Smooth muscle cell (in vitro differentiated cells): ENCODE results near the gene CCDC154. TPM values are rescaled to one million over a fixed set of nuclear protein-coding genes. Genes with fewer than 3 reads are reported as not detected.

Experiments
- DNase-seq: peaks from one replicate; lab custom pipeline; 2025; ENCODE audit not compliant: unreplicated experiment; lab: John Stamatoyannopoulos, UW
- H2AFZ ChIP-seq: fragments of 200-600 bp; sonication (generic); 2 replicates; pipeline ENCODE4 v1.6.0; 2016; ENCODE audit warnings: antibody characterized with exemption, low read depth, mild to moderate bottlenecking
- H3F3A ChIP-seq: fragments of 200-600 bp; sonication (generic); 2 replicates; pipeline ENCODE4 v1.6.0; 2017; ENCODE audit warnings: antibody characterized with exemption, low read depth
- H3K27ac ChIP-seq: fragments of 200-600 bp; sonication (generic); 2 replicates; pipeline ENCODE4 v1.5.1; 2016; ENCODE audit warnings: low read depth, mild to moderate bottlenecking
- H3K27me3 ChIP-seq: fragments of 200-600 bp; sonication (generic); 2 replicates; pipeline ENCODE4 v1.6.1; 2016; ENCODE audit warnings: low read depth, mild to moderate bottlenecking
- H3K36me3 ChIP-seq: fragments of 200-600 bp; sonication (generic); 2 replicates; pipeline ENCODE4 v1.5.1; 2016; ENCODE audit warnings: low read depth
- H3K4me1 ChIP-seq: fragments of 200-600 bp; sonication (generic); 2 replicates; pipeline ENCODE4 v1.5.1; 2016; ENCODE audit warnings: low read depth
- H3K4me2 ChIP-seq: fragments of 200-600 bp; sonication (generic); 2 replicates; pipeline ENCODE4 v1.6.0; 2016; ENCODE audit warnings: mild to moderate bottlenecking
- H3K4me3 ChIP-seq: fragments of 200-600 bp; sonication (generic); 2 replicates; pipeline ENCODE4 v1.5.1; 2016; ENCODE audit warnings: mild to moderate bottlenecking
- H3K79me2 ChIP-seq: fragments of 200-600 bp; sonication (generic); 2 replicates; pipeline ENCODE4 v1.6.0; 2016; ENCODE audit warnings: low read depth, mild to moderate bottlenecking
- H3K9ac ChIP-seq: fragments of 200-600 bp; sonication (generic); 2 replicates; pipeline ENCODE4 v1.6.0; 2016; ENCODE audit warnings: low read depth
- H3K9me3 ChIP-seq: fragments of 200-600 bp; sonication (generic); replicated peaks from 2 replicates; pipeline ENCODE4 v1.5.1; 2016; ENCODE audit warnings: low read depth
- H4K20me1 ChIP-seq: fragments of 200-600 bp; sonication (generic); 2 replicates; pipeline ENCODE4 v1.6.0; 2016; ENCODE audit warnings: low read depth
- CTCF ChIP-seq: fragments of 200-600 bp; sonication (generic); IDR thresholded peaks from 2 replicates; pipeline ENCODE4 v1.5.1; 2017; ENCODE audit warnings: borderline replicate concordance, mild to moderate bottlenecking, antibody characterized with exemption; ENCODE audit not compliant: insufficient read depth, poor library complexity, severe bottlenecking
- WGBS: methylation state at CpG from one replicate; pipeline ENCODE4 v1.1.7; 2016; ENCODE audit warnings: low lambda C conversion rate; 5-methylcytosine and 5-hydroxymethylcytosine counted together
- polyA plus RNA-seq: library from polyadenylated mRNA; unstranded; fragments of >200 nt; fragmentation: Nextera tagmentation; extraction: Ambion mirVana; gene quantifications from 2 replicates; pipeline ENCODE4 v1.2.1, GENCODE V29; 2016
- total RNA-seq: library from RNA; depleted of rRNA; stranded (reverse); fragments of >200 nt; gene quantifications from 2 replicates; pipeline ENCODE4 v1.2.3, GENCODE V29; 2014

Gene CCDC154
- total and polyA plus RNA-seq, 2 experiments from 2014 or later, result 0.24 TPM; not detected in 1

DNA sequence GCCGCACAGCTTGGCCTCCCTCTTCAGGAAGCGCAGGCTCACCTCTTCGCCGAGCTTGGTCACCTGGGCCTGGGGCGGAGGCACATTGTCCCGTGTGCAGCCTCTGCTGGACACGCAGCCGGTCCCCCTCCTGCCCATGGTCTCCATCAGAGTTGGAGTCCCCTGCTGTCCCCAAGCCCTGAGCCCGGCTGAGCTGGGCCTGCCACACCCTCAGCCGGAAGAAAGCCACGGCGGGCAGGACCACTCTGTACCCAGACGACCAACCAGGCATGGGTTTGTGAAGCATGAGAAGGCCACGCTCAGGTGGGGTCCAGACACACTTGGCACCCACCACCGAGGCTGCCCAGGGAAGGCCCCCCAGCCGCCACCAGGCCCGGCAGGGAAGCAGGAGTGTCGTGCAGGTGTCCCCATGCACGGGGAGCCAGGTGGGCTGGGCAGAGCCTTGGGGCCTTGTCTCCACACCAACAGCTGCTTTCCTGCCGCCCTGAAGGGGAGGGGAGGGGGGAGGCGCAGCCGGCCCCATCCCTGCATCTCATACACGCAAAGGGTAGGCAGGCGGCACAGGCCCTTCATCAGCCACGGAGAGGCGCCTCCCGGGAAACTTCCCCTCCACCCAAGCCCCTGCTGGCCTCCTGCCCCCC is 5.2 kb downstream of the CCDC154 start:
- Histone ChIP-seq H3K9me3 (no peaks in the 10 kb centered on the region), H3K4me1 (no peaks in the 10 kb centered on the region), H3K4me2 (no peak overlapping the region), H2AFZ (no peak overlapping the region), H3K4me3 (no peak overlapping the region), H3K9ac (no peak overlapping the region), H3F3A (no peaks in the 10 kb centered on the region), H4K20me1 (no peaks in the 10 kb centered on the region), H3K36me3 (no peaks in the 10 kb centered on the region), H3K79me2 (no peaks in the 10 kb centered on the region), H3K27me3 (no peaks in the 10 kb centered on the region), H3K27ac (no peak overlapping the region)
- TF ChIP-seq CTCF, result no peak
- 90% methylated on average over 27 of the region's 27 CpGs for WGBS
- DNase-seq, result no peak

GRCh38 chr16:1438229-1439057 is 5.9 kb downstream of the CCDC154 start:
- no peak for TF ChIP-seq CTCF
- Histone ChIP-seq H2AFZ (no peak overlapping the region), H3F3A (no peaks in the 10 kb centered on the region), H3K79me2 (no peaks in the 10 kb centered on the region), H3K9me3 (no peaks in the 10 kb centered on the region), H3K4me2 (no peak overlapping the region), H3K9ac (no peak overlapping the region), H3K4me1 (no peaks in the 10 kb centered on the region), H3K27ac (no peak overlapping the region), H3K4me3 (no peak overlapping the region), H3K36me3 (no peaks in the 10 kb centered on the region), H4K20me1 (no peaks in the 10 kb centered on the region), H3K27me3 (no peaks in the 10 kb centered on the region)
- WGBS, result 93% methylated on average over 27 of the region's 35 CpGs
- no peak for DNase-seq

DNA sequence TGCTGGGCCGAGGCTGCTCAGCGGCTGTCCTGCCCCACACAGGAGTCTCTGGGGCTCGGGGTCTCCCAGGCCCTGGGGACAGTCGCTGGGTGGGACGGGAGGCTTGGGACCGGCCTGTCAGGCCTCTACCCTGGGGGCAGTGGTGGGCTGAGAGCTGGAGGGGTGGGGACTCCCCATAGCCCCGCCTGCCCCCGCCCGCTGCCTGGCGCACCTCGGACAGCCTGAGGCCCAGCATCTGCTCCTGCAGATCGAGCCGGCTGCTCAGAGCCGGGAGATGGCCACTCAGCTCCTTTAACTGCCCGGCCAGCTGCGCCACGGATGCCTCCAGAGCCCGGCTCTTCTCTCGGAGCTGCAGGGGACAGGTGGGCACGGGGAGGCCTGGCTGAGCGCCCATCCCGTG is 6.8 kb downstream of the CCDC154 start:
- H2AFZ ChIP-seq, result no peak overlapping the region
- no peak overlapping the region for H3K4me3 ChIP-seq
- no peaks in the 10 kb centered on the region for H3K36me3 ChIP-seq
- H3F3A ChIP-seq, result no peaks in the 10 kb centered on the region
- 83% methylated on average over 9 of the region's 22 CpGs for WGBS
- H3K79me2 ChIP-seq, result no peaks in the 10 kb centered on the region
- no peak overlapping the region for H3K9ac ChIP-seq
- TF ChIP-seq CTCF, result no peak
- no peaks in the 10 kb centered on the region for H3K9me3 ChIP-seq
- no peaks in the 10 kb centered on the region for H4K20me1 ChIP-seq
- no peak overlapping the region for H3K4me2 ChIP-seq
- H3K27me3 ChIP-seq, result no peaks in the 10 kb centered on the region
- no peak overlapping the region for H3K27ac ChIP-seq
- no peak for DNase-seq
- H3K4me1 ChIP-seq, result no peaks in the 10 kb centered on the region
